ENCODE results near the gene UBE2N.
"Not testable (repeated sequence)": the region's sequence is repeated elsewhere in the genome, so short reads cannot be mapped to it uniquely, and the experiment has no call there.

The UBE2N gene

GRCh38 chr12:93413064-93413463 lies 28.7 kb downstream of the UBE2N start:
- H3K27me3 ChIP-seq (replicated peaks; ENCODE audit: insufficient read depth, low read length), result no peaks in the 10 kb centered on the region
- H3K9me2 ChIP-seq (replicated peaks; ENCODE audit: insufficient read depth, low read length), result no peaks in the 10 kb centered on the region
- H3K36me3 ChIP-seq (replicated peaks; ENCODE audit: insufficient read depth, low read length), result no peaks in the 10 kb centered on the region
- DNase-seq, result no peak
- H3K4me1 ChIP-seq (ENCODE audit: low read length), result peaks cover 23% of the 10 kb centered on the region
- no peak overlapping the region for H3K4me3 ChIP-seq (ENCODE audit: low read length)
- H3F3A ChIP-seq (ENCODE audit: insufficient read depth, low read length), result peaks cover 31% of the 10 kb centered on the region
- H4K20me1 ChIP-seq (ENCODE audit: insufficient read depth, low read length), result peaks cover 9% of the 10 kb centered on the region; the same call in 1 of the 2 replicates
- no peak overlapping the region for H3K9ac ChIP-seq (ENCODE audit: low read length)
- no peak overlapping the region for H3K27ac ChIP-seq (ENCODE audit: low read length)
- no peak overlapping the region for H2AFZ ChIP-seq (ENCODE audit: low read length)
- H3K9me3 ChIP-seq (replicated peaks; ENCODE audit: insufficient read depth, low read length), result no peaks in the 10 kb centered on the region
- TF ChIP-seq CTCF (IDR thresholded peaks at IDR 0.05; ENCODE audit: low read length) (no peak), EZH2phosphoT487 (IDR thresholded peaks at IDR 0.05; ENCODE audit: low read length) (no peak), EZH2 (optimal IDR thresholded peaks at IDR 0.05; ENCODE audit: low read depth, low read length) (no peak)
- peaks cover 84% of the 10 kb centered on the region for H3K79me2 ChIP-seq (ENCODE audit: low read length)
- H3K4me2 ChIP-seq (ENCODE audit: low read depth, low read length), result no peak overlapping the region

- H3F3A ChIP-seq (ENCODE audit: insufficient read depth, low read length), result peaks cover 26% of the 10 kb centered on the region
- not testable (repeated sequence) for H3K36me3 ChIP-seq (replicated peaks; ENCODE audit: insufficient read depth, low read length); DNase-seq; H3K27me3 ChIP-seq (replicated peaks; ENCODE audit: insufficient read depth, low read length); H3K4me2 ChIP-seq (ENCODE audit: low read depth, low read length); H3K9me2 ChIP-seq (replicated peaks; ENCODE audit: insufficient read depth, low read length); H2AFZ ChIP-seq (ENCODE audit: low read length); H3K9ac ChIP-seq (ENCODE audit: low read length); H4K20me1 ChIP-seq (ENCODE audit: insufficient read depth, low read length); H3K9me3 ChIP-seq (replicated peaks; ENCODE audit: insufficient read depth, low read length); H3K27ac ChIP-seq (ENCODE audit: low read length); H3K4me3 ChIP-seq (ENCODE audit: low read length)
- peaks cover 21% of the 10 kb centered on the region for H3K4me1 ChIP-seq (ENCODE audit: low read length)
- peaks cover 78% of the 10 kb centered on the region for H3K79me2 ChIP-seq (ENCODE audit: low read length)
Observed at GRCh38 chr12:93412396-93412795, 29.4 kb downstream of the UBE2N start.

- H3K4me3 ChIP-seq (ENCODE audit: low read length); H3K9me2 ChIP-seq (replicated peaks; ENCODE audit: insufficient read depth, low read length); H3K27ac ChIP-seq (ENCODE audit: low read length); DNase-seq; H3K4me2 ChIP-seq (ENCODE audit: low read depth, low read length); H2AFZ ChIP-seq (ENCODE audit: low read length); H3K36me3 ChIP-seq (replicated peaks; ENCODE audit: insufficient read depth, low read length); H3K27me3 ChIP-seq (replicated peaks; ENCODE audit: insufficient read depth, low read length); H4K20me1 ChIP-seq (ENCODE audit: insufficient read depth, low read length); H3K9me3 ChIP-seq (replicated peaks; ENCODE audit: insufficient read depth, low read length); H3K9ac ChIP-seq (ENCODE audit: low read length): not testable (repeated sequence)
- H3K4me1 ChIP-seq (ENCODE audit: low read length), result peaks cover 11% of the 10 kb centered on the region
- H3F3A ChIP-seq (ENCODE audit: insufficient read depth, low read length), result peaks cover 14% of the 10 kb centered on the region
- peaks cover 72% of the 10 kb centered on the region for H3K79me2 ChIP-seq (ENCODE audit: low read length)
Observed at GRCh38 chr12:93411060-93411459, 30.7 kb downstream of the UBE2N start.

- H2AFZ ChIP-seq (ENCODE audit: low read length); H3K4me3 ChIP-seq (ENCODE audit: low read length); H3K4me1 ChIP-seq (ENCODE audit: low read length); H3K9me3 ChIP-seq (replicated peaks; ENCODE audit: insufficient read depth, low read length); H3F3A ChIP-seq (ENCODE audit: insufficient read depth, low read length); H4K20me1 ChIP-seq (ENCODE audit: insufficient read depth, low read length); H3K9ac ChIP-seq (ENCODE audit: low read length); H3K4me2 ChIP-seq (ENCODE audit: low read depth, low read length); DNase-seq; H3K27me3 ChIP-seq (replicated peaks; ENCODE audit: insufficient read depth, low read length); H3K9me2 ChIP-seq (replicated peaks; ENCODE audit: insufficient read depth, low read length); H3K36me3 ChIP-seq (replicated peaks; ENCODE audit: insufficient read depth, low read length); H3K27ac ChIP-seq (ENCODE audit: low read length): not testable (repeated sequence)
- peaks cover 63% of the 10 kb centered on the region for H3K79me2 ChIP-seq (ENCODE audit: low read length)
Observed at GRCh38 chr12:93409343-93410187, 32.2 kb downstream of the UBE2N start.
